Loucy (cell line): Measurements from ENCODE around the gene CXorf51B.
"Not testable (repeated sequence)": the region's sequence is repeated elsewhere in the genome, so short reads cannot be mapped to it uniquely, and the experiment has no call there.

Experiments used
- H2AFZ ChIP-seq: fragments of 200-600 bp; sonication (generic); 2 replicates; pipeline ENCODE4 v1.6.0; 2016; ENCODE audit warnings: antibody characterized with exemption, mild to moderate bottlenecking, low read length, moderate library complexity
- H3F3A ChIP-seq: fragments of 200-600 bp; 2 replicates; pipeline ENCODE4 v1.6.0; 2016; ENCODE audit warnings: antibody characterized with exemption, low read depth, mild to moderate bottlenecking
- H3K27me3 ChIP-seq: fragments of 200-600 bp; sonication (generic); 2 replicates; pipeline ENCODE4 v1.6.1; 2014; ENCODE audit warnings: low read length, mild to moderate bottlenecking; ENCODE audit not compliant: insufficient read depth, poor library complexity, severe bottlenecking
- H3K36me3 ChIP-seq: fragments of 200-600 bp; sonication (generic); 2 replicates; pipeline ENCODE4 v1.6.1; 2016; ENCODE audit warnings: low read length; ENCODE audit not compliant: insufficient read depth
- H3K4me1 ChIP-seq: fragments of 200-600 bp; sonication (generic); 2 replicates; pipeline ENCODE4 v1.5.1; 2014; ENCODE audit warnings: low read length, mild to moderate bottlenecking; ENCODE audit not compliant: insufficient read depth, poor library complexity, severe bottlenecking
- H3K4me2 ChIP-seq: fragments of 200-600 bp; sonication (generic); 2 replicates; pipeline ENCODE4 v1.6.0; 2014; ENCODE audit warnings: antibody characterized with exemption, low read length, low read depth, mild to moderate bottlenecking; ENCODE audit not compliant: poor library complexity, severe bottlenecking
- H3K4me3 ChIP-seq: fragments of 200-600 bp; sonication (generic); 2 replicates; pipeline ENCODE4 v1.5.1; 2014; ENCODE audit warnings: low read length, mild to moderate bottlenecking, mixed read lengths; ENCODE audit not compliant: poor library complexity, severe bottlenecking
- H3K79me2 ChIP-seq: fragments of 200-600 bp; sonication (generic); 2 replicates; pipeline ENCODE4 v1.6.1; 2014; ENCODE audit warnings: low read length; ENCODE audit not compliant: insufficient read depth
- H3K9ac ChIP-seq: fragments of 200-600 bp; sonication (generic); 2 replicates; pipeline ENCODE4 v1.6.0; 2014; ENCODE audit warnings: mild to moderate bottlenecking, low read depth, low read length, moderate library complexity; ENCODE audit not compliant: poor library complexity, severe bottlenecking
- H3K9me2 ChIP-seq: fragments of 200-600 bp; sonication (generic); replicated peaks from 2 replicates; pipeline ENCODE4 v1.6.1; 2016; ENCODE audit warnings: low read depth, low read length, mixed read lengths
- H3K9me3 ChIP-seq: fragments of 200-600 bp; sonication (generic); 2 replicates; pipeline ENCODE4 v1.6.1; 2014; ENCODE audit warnings: mild to moderate bottlenecking, antibody characterized with exemption, low read length, low read depth; ENCODE audit not compliant: insufficient read depth
- H4K20me1 ChIP-seq: fragments of 200-600 bp; sonication (generic); 2 replicates; pipeline ENCODE4 v1.6.0; 2014; ENCODE audit warnings: antibody characterized with exemption, low read length, mild to moderate bottlenecking; ENCODE audit not compliant: insufficient read depth, poor library complexity, severe bottlenecking
- EZH2phosphoT487 ChIP-seq: fragments of 200-600 bp; IDR thresholded peaks from 2 replicates; pipeline ENCODE4 v1.6.1; 2018; ENCODE audit warnings: antibody characterized with exemption, mild to moderate bottlenecking, moderate library complexity, borderline replicate concordance
- TF ChIP-seq, protein P1 (sequence below): fragments of 200-600 bp; sonication (generic); conservative IDR thresholded peaks from 2 replicates; pipeline ENCODE4 v1.5.1; 2014; ENCODE audit warnings: mild to moderate bottlenecking, antibody characterized with exemption, low read length

CXorf51B gene

DNA sequence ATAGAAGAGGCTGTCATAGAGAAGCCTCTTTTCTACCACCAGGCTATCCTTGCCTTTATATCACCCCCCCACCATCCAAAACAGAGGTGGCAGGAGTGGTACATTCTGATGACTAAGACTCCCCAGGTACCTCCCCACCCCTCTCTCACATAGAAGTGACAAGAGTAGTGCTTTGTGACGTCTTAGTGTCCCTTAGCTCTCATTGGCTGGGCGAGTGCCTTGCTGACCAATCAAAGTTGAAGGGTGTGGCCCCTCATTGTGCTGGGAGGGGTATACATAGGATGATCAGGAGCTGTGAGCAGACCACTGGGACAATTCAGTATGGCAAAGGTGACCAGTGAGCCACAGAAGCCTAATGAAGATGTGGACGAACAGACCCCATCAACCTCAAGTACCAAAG is at the start of gene CXorf51B:
TSS of gene CXorf51B (plus strand) at position 301 of the 400 bp plus-strand sequence. CDS start at position 322, 21 bp downstream.
- not testable (repeated sequence) for H3K27me3 ChIP-seq, H2AFZ ChIP-seq, H3K9me3 ChIP-seq, H3K9me2 ChIP-seq, H3K36me3 ChIP-seq, H4K20me1 ChIP-seq, H3K79me2 ChIP-seq, H3K4me2 ChIP-seq, H3K9ac ChIP-seq, H3K4me3 ChIP-seq, H3K4me1 ChIP-seq, H3F3A ChIP-seq

DNA sequence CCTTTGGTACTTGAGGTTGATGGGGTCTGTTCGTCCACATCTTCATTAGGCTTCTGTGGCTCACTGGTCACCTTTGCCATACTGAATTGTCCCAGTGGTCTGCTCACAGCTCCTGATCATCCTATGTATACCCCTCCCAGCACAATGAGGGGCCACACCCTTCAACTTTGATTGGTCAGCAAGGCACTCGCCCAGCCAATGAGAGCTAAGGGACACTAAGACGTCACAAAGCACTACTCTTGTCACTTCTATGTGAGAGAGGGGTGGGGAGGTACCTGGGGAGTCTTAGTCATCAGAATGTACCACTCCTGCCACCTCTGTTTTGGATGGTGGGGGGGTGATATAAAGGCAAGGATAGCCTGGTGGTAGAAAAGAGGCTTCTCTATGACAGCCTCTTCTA is 5.1 kb downstream of the CXorf51B start, which contains the start of gene CXorf51A:
TSS of gene CXorf51A (minus strand) at position 101 of the 400 bp plus-strand sequence. CDS start at position 80, 21 bp downstream.
- H3K36me3 ChIP-seq, H3K9ac ChIP-seq, H3K27me3 ChIP-seq, H2AFZ ChIP-seq, H3F3A ChIP-seq, H3K9me3 ChIP-seq, H4K20me1 ChIP-seq, H3K9me2 ChIP-seq, H3K4me1 ChIP-seq, H3K4me2 ChIP-seq, H3K79me2 ChIP-seq, H3K4me3 ChIP-seq: not testable (repeated sequence)

DNA sequence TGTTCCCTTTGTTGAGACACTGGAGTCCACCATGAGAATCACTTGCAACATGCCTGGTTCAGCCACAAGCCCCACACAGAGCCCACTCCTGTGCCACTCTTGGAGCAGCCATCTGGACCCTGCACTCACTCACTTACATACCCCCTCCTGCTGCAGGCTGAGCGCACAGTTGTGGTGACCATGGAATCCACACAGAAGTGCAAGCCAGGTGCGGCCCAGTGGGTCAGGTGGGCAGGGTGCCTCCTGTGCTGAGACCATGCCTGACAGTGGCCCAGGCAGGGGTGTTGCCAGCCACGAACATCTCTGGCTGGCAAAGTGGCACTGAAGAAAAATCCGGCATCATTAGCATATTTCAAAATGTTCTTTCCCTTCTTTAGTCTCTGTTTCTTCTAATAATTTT is 22.4 kb downstream of the CXorf51B start:
- no peaks in the 10 kb centered on the region for H3F3A ChIP-seq
- H3K9me3 ChIP-seq, result no peaks in the 10 kb centered on the region
- H3K4me1 ChIP-seq, result no peaks in the 10 kb centered on the region
- H2AFZ ChIP-seq, result no peak overlapping the region
- H3K9ac ChIP-seq, result no peak overlapping the region
- H3K4me2 ChIP-seq, result no peak overlapping the region
- no peaks in the 10 kb centered on the region for H4K20me1 ChIP-seq
- H3K79me2 ChIP-seq, result no peaks in the 10 kb centered on the region
- no peaks in the 10 kb centered on the region for H3K9me2 ChIP-seq
- TF ChIP-seq, protein P1, sequence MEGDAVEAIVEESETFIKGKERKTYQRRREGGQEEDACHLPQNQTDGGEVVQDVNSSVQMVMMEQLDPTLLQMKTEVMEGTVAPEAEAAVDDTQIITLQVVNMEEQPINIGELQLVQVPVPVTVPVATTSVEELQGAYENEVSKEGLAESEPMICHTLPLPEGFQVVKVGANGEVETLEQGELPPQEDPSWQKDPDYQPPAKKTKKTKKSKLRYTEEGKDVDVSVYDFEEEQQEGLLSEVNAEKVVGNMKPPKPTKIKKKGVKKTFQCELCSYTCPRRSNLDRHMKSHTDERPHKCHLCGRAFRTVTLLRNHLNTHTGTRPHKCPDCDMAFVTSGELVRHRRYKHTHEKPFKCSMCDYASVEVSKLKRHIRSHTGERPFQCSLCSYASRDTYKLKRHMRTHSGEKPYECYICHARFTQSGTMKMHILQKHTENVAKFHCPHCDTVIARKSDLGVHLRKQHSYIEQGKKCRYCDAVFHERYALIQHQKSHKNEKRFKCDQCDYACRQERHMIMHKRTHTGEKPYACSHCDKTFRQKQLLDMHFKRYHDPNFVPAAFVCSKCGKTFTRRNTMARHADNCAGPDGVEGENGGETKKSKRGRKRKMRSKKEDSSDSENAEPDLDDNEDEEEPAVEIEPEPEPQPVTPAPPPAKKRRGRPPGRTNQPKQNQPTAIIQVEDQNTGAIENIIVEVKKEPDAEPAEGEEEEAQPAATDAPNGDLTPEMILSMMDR, result no peak
- TF ChIP-seq EZH2phosphoT487, result no peak
- H3K4me3 ChIP-seq, result no peak overlapping the region
- H3K36me3 ChIP-seq, result no peaks in the 10 kb centered on the region
- H3K27me3 ChIP-seq, result no peaks in the 10 kb centered on the region

DNA sequence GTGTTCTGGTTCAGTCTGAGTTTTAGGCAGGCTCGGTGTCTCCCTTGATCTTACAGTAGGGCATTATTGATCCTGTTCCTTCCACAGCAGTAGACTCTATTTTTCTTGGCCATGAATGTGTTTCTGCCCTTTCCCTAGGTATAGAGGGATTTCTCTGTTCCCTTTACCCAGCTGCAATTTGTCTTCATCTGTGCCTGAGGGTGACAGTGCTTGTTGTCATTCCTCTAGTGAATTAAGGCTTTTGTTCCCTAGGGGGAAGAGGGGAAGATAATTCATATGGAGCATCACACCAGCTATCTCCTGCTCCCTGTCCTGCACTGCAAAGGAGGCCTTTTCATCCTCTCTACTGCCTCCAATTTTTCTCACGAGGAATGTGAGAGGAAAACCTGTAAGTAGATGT is 44.7 kb downstream of the CXorf51B start:
- Histone ChIP-seq H2AFZ (no peak overlapping the region), H3K4me2 (no peak overlapping the region), H3K9me3 (no peaks in the 10 kb centered on the region), H4K20me1 (no peaks in the 10 kb centered on the region), H3K4me3 (no peak overlapping the region), H3K36me3 (no peaks in the 10 kb centered on the region), H3K9ac (no peak overlapping the region), H3K27me3 (no peaks in the 10 kb centered on the region), H3K4me1 (no peaks in the 10 kb centered on the region), H3F3A (no peaks in the 10 kb centered on the region), H3K9me2 (no peaks in the 10 kb centered on the region), H3K79me2 (no peaks in the 10 kb centered on the region)
- TF ChIP-seq, protein P1, result no peak
- no peak for TF ChIP-seq EZH2phosphoT487
